Activated naive CD8-positive, alpha-beta T cell treated with anti-CD3 and anti-CD28 coated beads for 36 hours (primary cell): ENCODE results near the gene ACTA2. TPM values are rescaled to one million over a fixed set of nuclear protein-coding genes. Genes with fewer than 3 reads are reported as not detected.
A peak's percentile ranks its signal among the peaks of the same experiment; 100 is the strongest.

ENCODE experiments used
- DNase-seq: peaks from one replicate; pipeline ENCODE4 v3.0.0; 2021
- H3K27ac Mint-ChIP-seq: one replicate; pipeline ENCODE4 v1.8.0; 2022; ENCODE audit warnings: mild to moderate bottlenecking, moderate library complexity, mixed read lengths
- H3K27me3 Mint-ChIP-seq: one replicate; pipeline ENCODE4 v1.8.0; 2022; ENCODE audit warnings: mild to moderate bottlenecking, mixed read lengths
- H3K36me3 Mint-ChIP-seq: one replicate; pipeline ENCODE4 v1.8.0; 2021; ENCODE audit warnings: mild to moderate bottlenecking, mixed read lengths
- H3K4me1 Mint-ChIP-seq: one replicate; pipeline ENCODE4 v1.8.0; 2021; ENCODE audit warnings: mixed read lengths
- H3K4me3 Mint-ChIP-seq: one replicate; pipeline ENCODE4 v1.8.0; 2022; ENCODE audit warnings: mild to moderate bottlenecking, moderate library complexity, mixed read lengths
- H3K9me3 Mint-ChIP-seq: one replicate; pipeline ENCODE4 v1.8.0; 2022; ENCODE audit warnings: mixed read lengths
- total RNA-seq, 2 experiments: library from RNA; stranded (reverse); gene quantifications; one replicate each; pipeline ENCODE4 v1.2.3, GENCODE V29; 2021

ACTA2 gene
- total RNA-seq, 2 experiments from 2014 or later: 4.7 to 5.0 TPM

- peaks cover 65% of the 10 kb centered on the region for H3K36me3 Mint-ChIP-seq
- H3K4me3 Mint-ChIP-seq: no peak overlapping the region
- no peak overlapping the region for H3K27ac Mint-ChIP-seq
- H3K9me3 Mint-ChIP-seq: no peaks in the 10 kb centered on the region
- H3K4me1 Mint-ChIP-seq: peaks cover 32% of the 10 kb centered on the region
- H3K27me3 Mint-ChIP-seq: no peaks in the 10 kb centered on the region
- DNase-seq: no peak
These were observed 45.7 kb downstream of the ACTA2 start for GRCh38 chr10:88906921-88907320.

- Mint-ChIP-seq H3K36me3 (peaks cover 55% of the 10 kb centered on the region), H3K9me3 (no peaks in the 10 kb centered on the region), H3K27me3 (no peaks in the 10 kb centered on the region), H3K4me3 (no peak overlapping the region), H3K27ac (peak overlapping the region; percentile 84), H3K4me1 (peaks cover 52% of the 10 kb centered on the region)
- no peak for DNase-seq
These were observed 48.9 kb downstream of the ACTA2 start for GRCh38 chr10:88903715-88904114.

GRCh38 chr10:88901984-88902789 lies 50.4 kb downstream of the ACTA2 start:
- Mint-ChIP-seq H3K4me1 (peaks cover 53% of the 10 kb centered on the region), H3K4me3 (peak overlapping the region; percentile 35)
- DNase-seq: no peak

GRCh38 chr10:88901206-88901983 lies 51.2 kb downstream of the ACTA2 start:
- H3K27me3 Mint-ChIP-seq: no peaks in the 10 kb centered on the region
- DNase-seq: no peak
- H3K4me3 Mint-ChIP-seq: peak overlapping the region; percentile 65
- H3K36me3 Mint-ChIP-seq: peaks cover 49% of the 10 kb centered on the region
- peak overlapping the region; percentile 96 for H3K27ac Mint-ChIP-seq
- H3K4me1 Mint-ChIP-seq: peaks cover 58% of the 10 kb centered on the region
- H3K9me3 Mint-ChIP-seq: no peaks in the 10 kb centered on the region

More at GRCh38 chr10:88901984-88902789, 50.4 kb downstream of the ACTA2 start:
- Mint-ChIP-seq H3K36me3 (peaks cover 50% of the 10 kb centered on the region), H3K9me3 (no peaks in the 10 kb centered on the region), H3K27me3 (no peaks in the 10 kb centered on the region), H3K27ac (peak overlapping the region; percentile 96)

- no peak overlapping the region for H3K4me3 Mint-ChIP-seq
- H3K27me3 Mint-ChIP-seq: no peaks in the 10 kb centered on the region
- DNase-seq: no peak
- no peaks in the 10 kb centered on the region for H3K9me3 Mint-ChIP-seq
- H3K36me3 Mint-ChIP-seq: peaks cover 55% of the 10 kb centered on the region
- H3K4me1 Mint-ChIP-seq: peaks cover 70% of the 10 kb centered on the region
- H3K27ac Mint-ChIP-seq: peak overlapping the region; percentile 96
These were observed 52.7 kb downstream of the ACTA2 start for GRCh38 chr10:88899886-88900285.

GRCh38 chr10:88898727-88899126 lies 53.8 kb downstream of the ACTA2 start:
- DNase-seq: no peak
- H3K9me3 Mint-ChIP-seq: no peaks in the 10 kb centered on the region
- H3K4me3 Mint-ChIP-seq: no peak overlapping the region
- no peak overlapping the region for H3K27ac Mint-ChIP-seq
- H3K4me1 Mint-ChIP-seq: peaks cover 72% of the 10 kb centered on the region
- H3K36me3 Mint-ChIP-seq: peaks cover 57% of the 10 kb centered on the region
- H3K27me3 Mint-ChIP-seq: no peaks in the 10 kb centered on the region

GRCh38 chr10:88896994-88897853 lies 55.3 kb downstream of the ACTA2 start:
- peaks cover 45% of the 10 kb centered on the region for H3K36me3 Mint-ChIP-seq
- H3K4me1 Mint-ChIP-seq: peaks cover 66% of the 10 kb centered on the region
- H3K9me3 Mint-ChIP-seq: no peaks in the 10 kb centered on the region
- H3K4me3 Mint-ChIP-seq: peak overlapping the region; percentile 44
- H3K27ac Mint-ChIP-seq: peak overlapping the region; percentile 94
- peak; percentile 39 for DNase-seq
- H3K27me3 Mint-ChIP-seq: no peaks in the 10 kb centered on the region

- DNase-seq: no peak
- Mint-ChIP-seq H3K27ac (peak overlapping the region; percentile 94), H3K36me3 (peaks cover 41% of the 10 kb centered on the region), H3K4me3 (peak overlapping the region; percentile 56), H3K4me1 (peaks cover 64% of the 10 kb centered on the region), H3K27me3 (no peaks in the 10 kb centered on the region), H3K9me3 (no peaks in the 10 kb centered on the region)
These were observed 56.1 kb downstream of the ACTA2 start for GRCh38 chr10:88896372-88896993.

GRCh38 chr10:88895250-88895649 lies 57.3 kb downstream of the ACTA2 start:
- Mint-ChIP-seq H3K4me3 (no peak overlapping the region), H3K4me1 (peaks cover 53% of the 10 kb centered on the region), H3K27me3 (no peaks in the 10 kb centered on the region), H3K27ac (no peak overlapping the region), H3K36me3 (peaks cover 38% of the 10 kb centered on the region), H3K9me3 (no peaks in the 10 kb centered on the region)
- no peak for DNase-seq

GRCh38 chr10:88893611-88894010 lies 59.0 kb downstream of the ACTA2 start:
- Mint-ChIP-seq H3K36me3 (peaks cover 37% of the 10 kb centered on the region), H3K4me3 (no peak overlapping the region), H3K9me3 (no peaks in the 10 kb centered on the region), H3K4me1 (peaks cover 55% of the 10 kb centered on the region), H3K27ac (no peak overlapping the region), H3K27me3 (no peaks in the 10 kb centered on the region)
- no peak for DNase-seq

- no peak overlapping the region for H3K4me3 Mint-ChIP-seq
- peaks cover 38% of the 10 kb centered on the region for H3K36me3 Mint-ChIP-seq
- H3K27me3 Mint-ChIP-seq: no peaks in the 10 kb centered on the region
- H3K9me3 Mint-ChIP-seq: no peaks in the 10 kb centered on the region
- no peak for DNase-seq
- no peak overlapping the region for H3K27ac Mint-ChIP-seq
- H3K4me1 Mint-ChIP-seq: peaks cover 55% of the 10 kb centered on the region
These were observed 60.2 kb downstream of the ACTA2 start for GRCh38 chr10:88892222-88892967.

GRCh38 chr10:88890681-88891381 lies 61.7 kb downstream of the ACTA2 start:
- DNase-seq: no peak
- H3K36me3 Mint-ChIP-seq: peaks cover 27% of the 10 kb centered on the region
- no peaks in the 10 kb centered on the region for H3K27me3 Mint-ChIP-seq
- H3K9me3 Mint-ChIP-seq: no peaks in the 10 kb centered on the region
- H3K4me3 Mint-ChIP-seq: no peak overlapping the region
- H3K4me1 Mint-ChIP-seq: peaks cover 55% of the 10 kb centered on the region
- no peak overlapping the region for H3K27ac Mint-ChIP-seq

GRCh38 chr10:88889559-88890337 lies 62.8 kb downstream of the ACTA2 start:
- H3K27me3 Mint-ChIP-seq: no peaks in the 10 kb centered on the region
- peaks cover 57% of the 10 kb centered on the region for H3K4me1 Mint-ChIP-seq
- no peaks in the 10 kb centered on the region for H3K9me3 Mint-ChIP-seq
- H3K36me3 Mint-ChIP-seq: peaks cover 20% of the 10 kb centered on the region
- no peak for DNase-seq
- H3K4me3 Mint-ChIP-seq: no peak overlapping the region
- no peak overlapping the region for H3K27ac Mint-ChIP-seq
